ENCODE results near the gene PPM1E.
"Not testable (repeated sequence)": the region's sequence is repeated elsewhere in the genome, so short reads cannot be mapped to it uniquely, and the experiment has no call there.

The PPM1E gene

GRCh38 chr17:58783380-58783779 lies 27.7 kb downstream of the PPM1E start:
- FAIRE-seq = no peak

- FAIRE-seq = no peak
These were observed 29.4 kb downstream of the PPM1E start for GRCh38 chr17:58785097-58785496.

GRCh38 chr17:58786586-58787295 lies 31.1 kb downstream of the PPM1E start:
- no peak for FAIRE-seq

- no peak for FAIRE-seq
These were observed 32.5 kb downstream of the PPM1E start for GRCh38 chr17:58788199-58788598.

- no peak for FAIRE-seq
These were observed 33.5 kb downstream of the PPM1E start for GRCh38 chr17:58789160-58789559.

GRCh38 chr17:58789831-58790230 lies 34.2 kb downstream of the PPM1E start:
- FAIRE-seq = no peak

GRCh38 chr17:58794508-58794907 lies 38.9 kb downstream of the PPM1E start:
- FAIRE-seq = not testable (repeated sequence)

GRCh38 chr17:58802188-58802587 lies 46.5 kb downstream of the PPM1E start:
- FAIRE-seq = no peak

GRCh38 chr17:58806046-58806445 lies 50.4 kb downstream of the PPM1E start:
- no peak for FAIRE-seq

- FAIRE-seq = no peak
These were observed 53.2 kb downstream of the PPM1E start for GRCh38 chr17:58808609-58809563.

GRCh38 chr17:58809564-58809936 lies 53.9 kb downstream of the PPM1E start:
- FAIRE-seq = no peak

- no peak for FAIRE-seq
These were observed 55.6 kb downstream of the PPM1E start for GRCh38 chr17:58811290-58811689.

- no peak for FAIRE-seq
These were observed 58.1 kb downstream of the PPM1E start for GRCh38 chr17:58813712-58814111.

GRCh38 chr17:58818654-58819053 lies 63.0 kb downstream of the PPM1E start:
- FAIRE-seq = no peak

GRCh38 chr17:58822148-58823050 lies 66.7 kb downstream of the PPM1E start:
- no peak for FAIRE-seq

GRCh38 chr17:58823051-58823525 lies 67.4 kb downstream of the PPM1E start:
- no peak for FAIRE-seq

GRCh38 chr17:58829172-58829637 lies 73.6 kb downstream of the PPM1E start:
- FAIRE-seq = no peak

- FAIRE-seq = no peak
These were observed 76.1 kb downstream of the PPM1E start for GRCh38 chr17:58831780-58832179.

GRCh38 chr17:58832514-58832913 lies 76.9 kb downstream of the PPM1E start:
- FAIRE-seq = no peak

- no peak for FAIRE-seq
These were observed 82.0 kb downstream of the PPM1E start for GRCh38 chr17:58837699-58838098.

- no peak for FAIRE-seq
These were observed 85.4 kb downstream of the PPM1E start for GRCh38 chr17:58840820-58841612.

GRCh38 chr17:58846413-58846812 lies 90.8 kb downstream of the PPM1E start:
- FAIRE-seq = not testable (repeated sequence)
